Vagina (tissue), 2 donors: ENCODE measurements around the gene RIC1.
"Not testable (repeated sequence)": the region's sequence is repeated elsewhere in the genome, so short reads cannot be mapped to it uniquely, and the experiment has no call there.

ENCODE experiments used
- CTCF ChIP-seq, 3 experiments: fragments of 450-650 bp in 2 of 3; fragments of 200-600 bp in 1 of 3; sonication (generic) in 1 of 3; IDR thresholded peaks; one replicate each; pipeline ENCODE4 v1.5.1; 2017 to 2019; ENCODE audit warnings: antibody characterized with exemption in 3 of 3, mild to moderate bottlenecking in 2 of 3, moderate library complexity in 2 of 3
- POLR2A ChIP-seq, 2 donors: fragments of 450-650 bp; IDR thresholded peaks; one replicate each; pipeline ENCODE4 v1.6.1; 2017; ENCODE audit warnings: antibody characterized with exemption in 2 of 2, mild to moderate bottlenecking in 2 of 2, moderate library complexity in 2 of 2
- POLR2AphosphoS5 ChIP-seq, 2 donors: sonication (generic); formaldehyde crosslinking; IDR thresholded peaks; one replicate each; pipeline ENCODE4 v1.9.0; 2017; ENCODE audit warnings: antibody characterized with exemption in 2 of 2, mild to moderate bottlenecking in 2 of 2, low read depth in 1 of 2; ENCODE audit not compliant: insufficient read depth in 1 of 2

- not testable (repeated sequence) for TF ChIP-seq CTCF (IDR thresholded peaks at IDR 0.05); POLR2A (IDR thresholded peaks at IDR 0.05); POLR2AphosphoS5 (IDR thresholded peaks at IDR 0.05; ENCODE audit: insufficient read depth in 1 of 2, low read depth in 1 of 2)
These were observed 93.8 kb downstream of the RIC1 start for GRCh38 chr9:5722679-5723078.
